Activated naive CD8-positive, alpha-beta T cell treated with anti-CD3 and anti-CD28 coated beads, Interleukin-2, amount 10 ng/mL, durations not matched to agents 7 days and 5 days (primary cell): ENCODE measurements around the gene PRKAG1. TPM values are rescaled to one million over a fixed set of nuclear protein-coding genes. Genes with fewer than 3 reads are reported as not detected.

Experiments used
- ATAC-seq: fragments of 150-1000 bp; cut with Tn5 transposase; one replicate; pipeline ENCODE4 v1.10.0; 2021; ENCODE audit warnings: low read depth, moderate library complexity
- POLR2A ChIA-PET: fragments of 350-600 bp; sonication (Branson Sonifier 250); formaldehyde crosslinking; loops from one replicate; lab custom pipeline; 2021; ENCODE audit warnings: antibody characterized with exemption; lab: Charles Lee
- DNase-seq: peaks from one replicate; pipeline ENCODE4 v3.0.0; 2021
- H3K27ac Mint-ChIP-seq: one replicate; pipeline ENCODE4 v1.8.0; 2022; ENCODE audit warnings: mild to moderate bottlenecking, mixed read lengths
- H3K27me3 Mint-ChIP-seq: one replicate; pipeline ENCODE4 v1.8.0; 2022; ENCODE audit warnings: mild to moderate bottlenecking, moderate library complexity, mixed read lengths
- H3K36me3 Mint-ChIP-seq: one replicate; pipeline ENCODE4 v1.8.0; 2021; ENCODE audit warnings: mild to moderate bottlenecking, mixed read lengths
- H3K4me1 Mint-ChIP-seq: one replicate; pipeline ENCODE4 v1.8.0; 2021; ENCODE audit warnings: mixed read lengths
- H3K4me3 Mint-ChIP-seq: one replicate; pipeline ENCODE4 v1.8.0; 2022; ENCODE audit warnings: mild to moderate bottlenecking, moderate library complexity, mixed read lengths
- H3K9me3 Mint-ChIP-seq: one replicate; pipeline ENCODE4 v1.8.0; 2021; ENCODE audit warnings: mixed read lengths
- total RNA-seq, 2 experiments: library from RNA; stranded (reverse); gene quantifications; one replicate each; pipeline ENCODE4 v1.2.3, GENCODE V29; 2021

Gene PRKAG1
- total RNA-seq, 2 experiments from 2014 or later = 50.0 to 56.6 TPM

- POLR2A ChIA-PET = interaction anchor here (0.7 to 3.9 kb wide), 8 partner anchors 14 to 148 kb away, joined by 3 to 21 read pairs (median 5); partner anchors contain the start of gene TUBA1B
- H3K9me3 Mint-ChIP-seq = no peaks in the 10 kb centered on the region
- ATAC-seq = no peak
- no peak overlapping the region for H3K4me3 Mint-ChIP-seq
- H3K36me3 Mint-ChIP-seq = peaks cover 30% of the 10 kb centered on the region
- peaks cover 18% of the 10 kb centered on the region for H3K4me1 Mint-ChIP-seq
- no peak overlapping the region for H3K27ac Mint-ChIP-seq
- DNase-seq = no peak
- peaks cover 34% of the 10 kb centered on the region for H3K27me3 Mint-ChIP-seq
Measured at GRCh38 chr12:49000346-49000745, 18.2 kb downstream of the PRKAG1 start.

GRCh38 chr12:48999371-49000131 lies 19.0 kb downstream of the PRKAG1 start, which contains the start of gene DDN:
TSS of gene DDN (minus strand) at chr12:48999375. CDS start at chr12:48999287, 88 bp downstream.
- Mint-ChIP-seq H3K4me1 (peaks cover 17% of the 10 kb centered on the region), H3K4me3 (peak within 1 kb of the TSS; percentile 83), H3K27ac (peak within 1 kb of the TSS; percentile 34), H3K27me3 (peaks cover 39% of the 10 kb centered on the region), H3K36me3 (peaks cover 24% of the 10 kb centered on the region), H3K9me3 (no peaks in the 10 kb centered on the region)
- POLR2A ChIA-PET = interaction anchor here (0.7 to 3.9 kb wide), 7 partner anchors 15 to 147 kb away, joined by 3 to 21 read pairs (median 5); partner anchors contain the start of gene TUBA1B
- ATAC-seq (peak; percentile 52), DNase-seq (peak; percentile 61)

GRCh38 chr12:48998497-48999353 lies 19.9 kb downstream of the PRKAG1 start:
- peak; percentile 8 for ATAC-seq

GRCh38 chr12:48997719-48998496 lies 20.7 kb downstream of the PRKAG1 start:
- no peak overlapping the region for H3K27ac Mint-ChIP-seq
- peaks cover 56% of the 10 kb centered on the region for H3K27me3 Mint-ChIP-seq
- H3K4me3 Mint-ChIP-seq = peak overlapping the region; percentile 44
- H3K36me3 Mint-ChIP-seq = peaks cover 16% of the 10 kb centered on the region
- POLR2A ChIA-PET = interaction anchor here (0.7 to 3.9 kb wide), 7 partner anchors 17 to 133 kb away, joined by 3 to 21 read pairs (median 6); partner anchors contain the start of genes TUBA1B and WNT1
- DNase-seq = peak; percentile 59
- peak; percentile 4 for ATAC-seq
- H3K9me3 Mint-ChIP-seq = no peaks in the 10 kb centered on the region
- H3K4me1 Mint-ChIP-seq = peaks cover 17% of the 10 kb centered on the region

More at GRCh38 chr12:48998497-48999353, 19.9 kb downstream of the PRKAG1 start:
- Mint-ChIP-seq H3K4me3 (peak overlapping the region; percentile 66), H3K27me3 (peaks cover 47% of the 10 kb centered on the region), H3K36me3 (peaks cover 20% of the 10 kb centered on the region), H3K27ac (no peak overlapping the region), H3K9me3 (no peaks in the 10 kb centered on the region), H3K4me1 (peaks cover 16% of the 10 kb centered on the region)
- POLR2A ChIA-PET = interaction anchor here (1.6 to 3.9 kb wide), 5 partner anchors 18 to 146 kb away, joined by 4 to 21 read pairs (median 7); partner anchors contain the start of gene TUBA1B
- peak; percentile 54 for DNase-seq

- no peak overlapping the region for H3K27ac Mint-ChIP-seq
- ATAC-seq (peak; percentile 48), DNase-seq (peak; percentile 73)
- POLR2A ChIA-PET = interaction anchor here (0.7 to 3.9 kb wide), 7 partner anchors 16 to 134 kb away, joined by 3 to 21 read pairs (median 3); partner anchors contain the start of genes DHH, TUBA1B and WNT1
- peaks cover 17% of the 10 kb centered on the region for H3K4me1 Mint-ChIP-seq
- H3K36me3 Mint-ChIP-seq = peaks cover 11% of the 10 kb centered on the region
- H3K9me3 Mint-ChIP-seq = no peaks in the 10 kb centered on the region
- H3K4me3 Mint-ChIP-seq = peak overlapping the region; percentile 44
- H3K27me3 Mint-ChIP-seq = peaks cover 58% of the 10 kb centered on the region
Measured at GRCh38 chr12:48996794-48997718, 21.5 kb downstream of the PRKAG1 start.

GRCh38 chr12:48995086-48995879 lies 23.3 kb downstream of the PRKAG1 start:
- Mint-ChIP-seq H3K4me1 (peaks cover 17% of the 10 kb centered on the region), H3K36me3 (peaks cover under 1% of the 10 kb centered on the region), H3K27ac (no peak overlapping the region), H3K27me3 (peaks cover 63% of the 10 kb centered on the region), H3K9me3 (no peaks in the 10 kb centered on the region), H3K4me3 (peak overlapping the region; percentile 3)
- DNase-seq = peak; percentile 70
- ATAC-seq = peak; percentile 31
- POLR2A ChIA-PET = interaction anchor here (0.6 to 1.1 kb wide), 2 partner anchors 23 to 25 kb away, joined by 3 read pairs; no protein-coding TSS in a partner anchor

GRCh38 chr12:48994224-48995085 lies 24.1 kb downstream of the PRKAG1 start:
- Mint-ChIP-seq H3K36me3 (no peaks in the 10 kb centered on the region), H3K4me3 (no peak overlapping the region), H3K27me3 (peaks cover 67% of the 10 kb centered on the region), H3K27ac (no peak overlapping the region), H3K9me3 (no peaks in the 10 kb centered on the region), H3K4me1 (peaks cover 11% of the 10 kb centered on the region)
- ATAC-seq = no peak
- POLR2A ChIA-PET = no interaction called here
- no peak for DNase-seq

GRCh38 chr12:48993787-48994186 lies 24.8 kb downstream of the PRKAG1 start:
- POLR2A ChIA-PET = interaction anchor here (0.8 kb wide), 1 partner anchor 76 kb away, joined by 3 read pairs; no protein-coding TSS in a partner anchor
- H3K36me3 Mint-ChIP-seq = no peaks in the 10 kb centered on the region
- DNase-seq (no peak), ATAC-seq (no peak)
- no peak overlapping the region for H3K4me3 Mint-ChIP-seq
- H3K9me3 Mint-ChIP-seq = no peaks in the 10 kb centered on the region
- H3K4me1 Mint-ChIP-seq = peaks cover 10% of the 10 kb centered on the region
- H3K27me3 Mint-ChIP-seq = peaks cover 70% of the 10 kb centered on the region
- H3K27ac Mint-ChIP-seq = no peak overlapping the region

GRCh38 chr12:48991247-48992050 lies 27.1 kb downstream of the PRKAG1 start:
- DNase-seq (no peak), ATAC-seq (no peak)
- Mint-ChIP-seq H3K4me3 (no peak overlapping the region), H3K36me3 (no peaks in the 10 kb centered on the region), H3K27ac (no peak overlapping the region), H3K4me1 (peaks cover 13% of the 10 kb centered on the region), H3K27me3 (peaks cover 68% of the 10 kb centered on the region), H3K9me3 (no peaks in the 10 kb centered on the region)
- POLR2A ChIA-PET = interaction anchor here (0.7 kb wide), 1 partner anchor 22 kb away, joined by 8 read pairs; no protein-coding TSS in a partner anchor

- no peaks in the 10 kb centered on the region for H3K36me3 Mint-ChIP-seq
- no peak for DNase-seq
- POLR2A ChIA-PET = no interaction called here
- no peak overlapping the region for H3K4me3 Mint-ChIP-seq
- peaks cover 12% of the 10 kb centered on the region for H3K4me1 Mint-ChIP-seq
- no peak overlapping the region for H3K27ac Mint-ChIP-seq
- peaks cover 67% of the 10 kb centered on the region for H3K27me3 Mint-ChIP-seq
- ATAC-seq = no peak
- no peaks in the 10 kb centered on the region for H3K9me3 Mint-ChIP-seq
Measured at GRCh38 chr12:48990552-48990951, 28.0 kb downstream of the PRKAG1 start.
